H9 (cell line): ENCODE results near the gene ZNF423. TPM values are rescaled to one million over a fixed set of nuclear protein-coding genes. Genes with fewer than 3 reads are reported as not detected.

ENCODE experiments used
- DNase-seq: peaks from one replicate; pipeline ENCODE4 v3.0.0-alpha.2; 2017
- H2AFZ ChIP-seq: one replicate; pipeline ENCODE4 v1.6.1; 2013; ENCODE audit warnings: mild to moderate bottlenecking, low read length, control low read depth, moderate library complexity
- H2AK5ac ChIP-seq: 2 replicates; pipeline ENCODE4 v1.6.1; 2013; ENCODE audit warnings: low read length, control low read depth, mixed read lengths; ENCODE audit not compliant: insufficient read length
- H2BK120ac ChIP-seq: one replicate; pipeline ENCODE4 v1.6.1; 2013; ENCODE audit warnings: low read depth, mild to moderate bottlenecking, low read length, control low read depth, inconsistent platforms; ENCODE audit not compliant: poor library complexity, severe bottlenecking
- H2BK12ac ChIP-seq: 2 replicates; pipeline ENCODE4 v1.6.1; 2013; ENCODE audit warnings: low read length, control low read depth, mixed read lengths, low read depth; ENCODE audit not compliant: insufficient read length
- H2BK15ac ChIP-seq: 2 replicates; pipeline ENCODE4 v1.6.1; 2013; ENCODE audit warnings: low read depth, low read length, control low read depth
- H2BK20ac ChIP-seq: one replicate; pipeline ENCODE4 v1.6.1; 2013; ENCODE audit warnings: low read depth, mild to moderate bottlenecking, low read length, control low read depth, inconsistent platforms; ENCODE audit not compliant: poor library complexity, severe bottlenecking
- H2BK5ac ChIP-seq: 2 replicates; pipeline ENCODE4 v1.6.1; 2013; ENCODE audit warnings: low read length, control low read depth, mixed read lengths; ENCODE audit not compliant: insufficient read length
- H3K14ac ChIP-seq: 2 replicates; pipeline ENCODE4 v1.6.1; 2013; ENCODE audit warnings: low read length, control low read depth; ENCODE audit not compliant: insufficient read depth
- H3K18ac ChIP-seq: 2 replicates; pipeline ENCODE4 v1.6.1; 2013; ENCODE audit warnings: low read depth, mild to moderate bottlenecking, mixed read lengths, low read length, control low read depth; ENCODE audit not compliant: insufficient read length
- H3K23ac ChIP-seq: 2 replicates; pipeline ENCODE4 v1.6.1; 2013; ENCODE audit warnings: low read length, control low read depth, mixed read lengths, low read depth; ENCODE audit not compliant: insufficient read length
- H3K23me2 ChIP-seq: 2 replicates; pipeline ENCODE4 v1.6.1; 2013; ENCODE audit warnings: low read depth, mild to moderate bottlenecking, mixed read lengths, low read length, control low read depth; ENCODE audit not compliant: insufficient read length, poor library complexity, severe bottlenecking
- H3K27ac ChIP-seq: 2 replicates; pipeline ENCODE4 v1.5.1; 2013; ENCODE audit warnings: low read length, control low read depth, mixed read lengths, low read depth; ENCODE audit not compliant: insufficient read length
- H3K27me3 ChIP-seq: 2 replicates; pipeline ENCODE4 v1.6.1; 2013; ENCODE audit warnings: low read length, control low read depth, inconsistent platforms; ENCODE audit not compliant: insufficient read depth
- H3K4ac ChIP-seq: 2 replicates; pipeline ENCODE4 v1.6.1; 2013; ENCODE audit warnings: low read depth, mild to moderate bottlenecking, control low read depth, inconsistent platforms, low read length, moderate library complexity
- H3K4me1 ChIP-seq: 2 replicates; pipeline ENCODE4 v1.6.1; 2013; ENCODE audit warnings: low read length, control low read depth, inconsistent platforms; ENCODE audit not compliant: insufficient read depth
- H3K4me2 ChIP-seq: 2 replicates; pipeline ENCODE4 v1.6.1; 2013; ENCODE audit warnings: low read length, control low read depth, mixed read lengths; ENCODE audit not compliant: insufficient read length, insufficient read depth
- H3K56ac ChIP-seq: 2 replicates; pipeline ENCODE4 v1.6.1; 2013; ENCODE audit warnings: low read depth, mild to moderate bottlenecking, mixed read lengths, low read length, control low read depth; ENCODE audit not compliant: insufficient read length
- H3K79me1 ChIP-seq: 2 replicates; pipeline ENCODE4 v1.6.1; 2013; ENCODE audit warnings: low read depth, mild to moderate bottlenecking, moderate library complexity, low read length, control low read depth, inconsistent platforms; ENCODE audit not compliant: insufficient read depth, poor library complexity, severe bottlenecking
- H3K79me2 ChIP-seq: 2 replicates; pipeline ENCODE4 v1.6.1; 2013; ENCODE audit warnings: low read length, control low read depth, inconsistent platforms; ENCODE audit not compliant: insufficient read depth
- H3K9ac ChIP-seq: 2 replicates; pipeline ENCODE4 v1.6.1; 2013; ENCODE audit warnings: low read length, control low read depth, mixed read lengths; ENCODE audit not compliant: insufficient read length; ENCODE audit errors: extremely low read depth
- H3K9me3 ChIP-seq: one replicate; pipeline ENCODE4 v1.6.1; 2013; ENCODE audit warnings: low read depth, low read length, inconsistent platforms; ENCODE audit not compliant: control insufficient read depth
- H3T11ph ChIP-seq: one replicate; pipeline ENCODE4 v1.6.1; 2013; ENCODE audit warnings: mild to moderate bottlenecking, low read length, control low read depth, inconsistent platforms
- H4K20me1 ChIP-seq: one replicate; pipeline ENCODE4 v1.6.1; 2013; ENCODE audit not compliant: control insufficient read depth, insufficient read length, insufficient read depth
- H4K5ac ChIP-seq: 2 replicates; pipeline ENCODE4 v1.6.1; 2013; ENCODE audit warnings: low read depth, mild to moderate bottlenecking, mixed read lengths, low read length, control low read depth; ENCODE audit not compliant: insufficient read length
- H4K8ac ChIP-seq: replicated peaks from 2 replicates; pipeline ENCODE4 v1.6.1; 2013; ENCODE audit warnings: low read length, control low read depth, mixed read lengths, low read depth; ENCODE audit not compliant: insufficient read length
- H4K91ac ChIP-seq: 2 replicates; pipeline ENCODE4 v1.6.1; 2013; ENCODE audit warnings: low read depth, mild to moderate bottlenecking, moderate library complexity, mixed read lengths, low read length, control low read depth; ENCODE audit not compliant: insufficient read length
- H3K27ac Mint-ChIP-seq, 3 experiments: 2 replicates in 2 of 3; 3 replicates in 1 of 3; pipeline ENCODE4 v1.8.0; 2020 to 2021; ENCODE audit warnings: mixed read lengths in 3 of 3, mild to moderate bottlenecking in 1 of 3, moderate library complexity in 1 of 3
- H3K27me3 Mint-ChIP-seq: 2 replicates; pipeline ENCODE4 v1.8.0; 2021; ENCODE audit warnings: low read depth, mild to moderate bottlenecking, moderate library complexity, mixed read lengths
- H3K36me3 Mint-ChIP-seq, 3 experiments: 2 replicates in 2 of 3; 3 replicates in 1 of 3; pipeline ENCODE4 v1.8.0; 2020 to 2021; ENCODE audit warnings: low read depth in 3 of 3, mixed read lengths in 3 of 3; ENCODE audit not compliant: insufficient read depth in 1 of 3
- H3K4me1 Mint-ChIP-seq, 2 experiments: 2 replicates each; pipeline ENCODE4 v1.8.0; 2020; ENCODE audit warnings: mixed read lengths in 2 of 2
- H3K4me3 Mint-ChIP-seq, 2 experiments: 2 replicates in 1 of 2; 3 replicates in 1 of 2; pipeline ENCODE4 v1.8.0; 2020 to 2021; ENCODE audit warnings: mild to moderate bottlenecking in 2 of 2, mixed read lengths in 2 of 2, moderate library complexity in 1 of 2
- H3K9me3 Mint-ChIP-seq, 2 experiments: 2 replicates in 1 of 2; 3 replicates in 1 of 2; pipeline ENCODE4 v1.8.0; 2020; ENCODE audit warnings: mild to moderate bottlenecking in 2 of 2, mixed read lengths in 2 of 2, moderate library complexity in 1 of 2
- WGBS: extraction: QIAGEN DNeasy Blood & Tissue Kit; methylation state at CpG from one replicate; pipeline ENCODE4 v1.1.7; 2013; ENCODE audit warnings: missing lambda C conversion rate, low lambda C conversion rate, mixed read lengths; ENCODE audit not compliant: insufficient read length; ENCODE audit errors: extremely low coverage; 5-methylcytosine and 5-hydroxymethylcytosine counted together
- total RNA-seq: library from RNA; stranded (reverse); gene quantifications from 2 replicates; pipeline ENCODE4 v1.2.1, GENCODE V29; 2021
- TF ChIP-seq, protein P1 (sequence below): fragments of 200-600 bp; sonication (generic); conservative IDR thresholded peaks from 3 replicates; pipeline ENCODE4 v1.8.0; 2021; ENCODE audit warnings: antibody characterized with exemption, mild to moderate bottlenecking

ZNF423 gene
- total RNA-seq, 1 experiment from 2014 or later, result 51.5 TPM

DNA sequence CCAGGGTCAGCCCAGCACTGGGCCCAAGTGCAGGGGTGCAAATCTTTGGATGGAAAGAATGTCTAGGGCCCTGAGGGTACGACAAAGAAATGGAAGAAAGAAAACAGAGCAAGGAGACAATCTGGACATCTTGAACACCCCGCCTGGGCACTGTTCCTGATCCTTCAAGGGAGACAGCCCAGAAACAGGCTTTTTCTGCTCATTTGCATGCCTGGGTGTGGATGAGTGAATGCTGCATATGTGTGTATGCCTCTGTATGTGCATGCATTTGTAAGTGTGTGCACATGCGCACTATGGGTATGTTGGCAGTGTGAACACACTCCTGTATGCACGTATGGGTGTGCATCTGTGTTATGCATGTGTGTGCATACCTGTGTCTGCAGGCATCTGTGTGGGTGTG, 79.2 kb downstream of the ZNF423 start:
- peak overlapping the region; percentile 56 to 83 (median 78); a peak in 5 of 7 replicates for H3K27ac Mint-ChIP-seq
- peaks cover 23% of the 10 kb centered on the region; the same call in 1 of the 2 replicates for H3K4me1 ChIP-seq
- peak overlapping the region in 1 of 2 experiments; percentile 66; a peak in 2 of 5 replicates for H3K4me3 Mint-ChIP-seq
- no peak overlapping the region for H2BK20ac ChIP-seq
- H3K23me2 ChIP-seq, result no peaks in the 10 kb centered on the region
- no peaks in the 10 kb centered on the region for H3K27me3 ChIP-seq
- H3T11ph ChIP-seq, result no peak overlapping the region
- no peak overlapping the region for H2BK12ac ChIP-seq
- H3K27me3 Mint-ChIP-seq, result no peaks in the 10 kb centered on the region
- TF ChIP-seq, protein P1, sequence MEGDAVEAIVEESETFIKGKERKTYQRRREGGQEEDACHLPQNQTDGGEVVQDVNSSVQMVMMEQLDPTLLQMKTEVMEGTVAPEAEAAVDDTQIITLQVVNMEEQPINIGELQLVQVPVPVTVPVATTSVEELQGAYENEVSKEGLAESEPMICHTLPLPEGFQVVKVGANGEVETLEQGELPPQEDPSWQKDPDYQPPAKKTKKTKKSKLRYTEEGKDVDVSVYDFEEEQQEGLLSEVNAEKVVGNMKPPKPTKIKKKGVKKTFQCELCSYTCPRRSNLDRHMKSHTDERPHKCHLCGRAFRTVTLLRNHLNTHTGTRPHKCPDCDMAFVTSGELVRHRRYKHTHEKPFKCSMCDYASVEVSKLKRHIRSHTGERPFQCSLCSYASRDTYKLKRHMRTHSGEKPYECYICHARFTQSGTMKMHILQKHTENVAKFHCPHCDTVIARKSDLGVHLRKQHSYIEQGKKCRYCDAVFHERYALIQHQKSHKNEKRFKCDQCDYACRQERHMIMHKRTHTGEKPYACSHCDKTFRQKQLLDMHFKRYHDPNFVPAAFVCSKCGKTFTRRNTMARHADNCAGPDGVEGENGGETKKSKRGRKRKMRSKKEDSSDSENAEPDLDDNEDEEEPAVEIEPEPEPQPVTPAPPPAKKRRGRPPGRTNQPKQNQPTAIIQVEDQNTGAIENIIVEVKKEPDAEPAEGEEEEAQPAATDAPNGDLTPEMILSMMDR, result no peak
- H4K8ac ChIP-seq, result no peak overlapping the region
- no peak overlapping the region for H2BK5ac ChIP-seq
- no peak overlapping the region for H3K23ac ChIP-seq
- H3K79me2 ChIP-seq, result peaks cover 2% of the 10 kb centered on the region; the same call in 1 of the 2 replicates
- H3K9me3 ChIP-seq, result no peaks in the 10 kb centered on the region
- DNase-seq, result no peak
- no peak overlapping the region for H2BK120ac ChIP-seq
- H4K91ac ChIP-seq, result no peak overlapping the region
- no peak overlapping the region for H3K14ac ChIP-seq
- H2AK5ac ChIP-seq, result no peak overlapping the region
- H4K5ac ChIP-seq, result no peak overlapping the region
- no peak overlapping the region for H3K4me2 ChIP-seq
- peaks cover 24 to 34% of the 10 kb centered on the region in 2 experiments for H3K4me1 Mint-ChIP-seq
- H3K36me3 Mint-ChIP-seq, result peaks cover 0 to 12% (median 5%) of the 10 kb centered on the region in 3 experiments; a peak in 5 of 7 replicates
- H3K4ac ChIP-seq, result no peak overlapping the region
- no peak overlapping the region for H2BK15ac ChIP-seq
- H3K56ac ChIP-seq, result no peak overlapping the region
- no peak overlapping the region for H3K9ac ChIP-seq
- no peak overlapping the region for H3K27ac ChIP-seq
- WGBS, result no CpG with 5 or more reads among the region's 4 CpGs
- H3K79me1 ChIP-seq, result no peaks in the 10 kb centered on the region
- H2AFZ ChIP-seq, result no peak overlapping the region
- no peaks in the 10 kb centered on the region for H3K9me3 Mint-ChIP-seq
- no peak overlapping the region for H3K18ac ChIP-seq
- no peaks in the 10 kb centered on the region for H4K20me1 ChIP-seq
